ENCODE results near the gene NFIX. TPM values are rescaled to one million over a fixed set of nuclear protein-coding genes. Genes with fewer than 3 reads are reported as not detected.

Gene NFIX
- total and polyA plus RNA-seq, 2 donors (not counting 3 experiments of a cell fraction or from before 2014, with no cell fraction given) = 9.8 to 37.7 TPM

DNA sequence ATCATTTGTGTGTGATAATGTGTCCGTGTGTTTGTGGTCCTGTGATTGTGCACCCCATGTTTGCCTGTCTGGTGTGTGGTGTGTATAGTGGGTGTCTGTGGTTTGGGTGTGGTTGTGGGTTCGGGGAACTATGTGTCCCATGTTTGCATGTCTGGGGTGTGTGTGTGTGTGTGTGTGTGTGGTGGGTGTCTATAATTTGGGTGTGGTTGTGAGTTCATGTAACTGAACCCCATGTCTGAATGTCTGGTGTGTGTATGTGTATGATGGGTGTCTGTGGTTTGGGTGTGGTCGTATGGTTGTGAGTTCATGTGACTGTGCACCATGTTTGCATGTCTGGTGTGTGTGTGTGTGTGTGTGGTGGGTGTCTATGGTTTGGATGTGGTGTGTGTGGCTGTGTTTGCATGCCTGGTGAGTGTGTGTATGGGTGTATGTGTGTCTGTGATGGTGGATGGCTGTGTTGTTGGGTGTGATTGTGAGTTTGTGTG lies 11.1 kb upstream of the NFIX start:
- no peaks in the 10 kb centered on the region for H3K9me1 ChIP-seq (replicated peaks; ENCODE audit: control insufficient read depth, extremely low read depth, insufficient read depth, low read length)
- no peak overlapping the region for H3K4me2 ChIP-seq (ENCODE audit: insufficient read depth, low read length)
- intact Hi-C loops (cut with micrococcal nuclease) = no loop called here
- no peaks in the 10 kb centered on the region for H4K20me1 ChIP-seq (replicated peaks; ENCODE audit: control insufficient read depth, extremely low read depth, insufficient read depth, low read length)
- H3K36me3 ChIP-seq (ENCODE audit: control insufficient read depth in 2 of 2, extremely low read depth in 1 of 2, insufficient read depth in 2 of 2, low read length in 2 of 2) = no peaks in the 10 kb centered on the region
- no peak overlapping the region for H3K27ac ChIP-seq (ENCODE audit: insufficient read depth, low read depth, low read length)
- POLR2A ChIA-PET = no interaction called here
- no peak for DNase-seq (ENCODE audit: low read depth, low spot score)
- FAIRE-seq = no peak
- no peaks in the 10 kb centered on the region for H3K79me2 ChIP-seq (ENCODE audit: control insufficient read depth, insufficient read depth, low read length)
- no TSS peak for BruUV-seq (replicated peaks)
- peaks cover 2% of the 10 kb centered on the region for H3K4me1 ChIP-seq (ENCODE audit: control insufficient read depth, extremely low read depth, insufficient read depth, low read length)
- no peaks in the 10 kb centered on the region for H3K9me3 ChIP-seq (replicated peaks; ENCODE audit: control insufficient read depth, insufficient read depth, low read length)
- no peaks in the 10 kb centered on the region for H3K27me3 ChIP-seq (ENCODE audit: control insufficient read depth in 2 of 2, insufficient read depth in 2 of 2, low read length in 2 of 2)
- no peak overlapping the region for H2AFZ ChIP-seq (ENCODE audit: low read depth, low read length)
- H3K4me3 ChIP-seq (replicated peaks in 1 of 3; ENCODE audit: insufficient read depth in 1 of 3, low read depth in 1 of 3, low read length in 3 of 3) = no peak overlapping the region
- TF ChIP-seq POLR2AphosphoS5 (IDR thresholded peaks at IDR 0.05; ENCODE audit: insufficient read depth, low read depth, low read length) (no peak), GATA2 (IDR thresholded peaks at IDR 0.05; ENCODE audit: insufficient read depth, insufficient read length, low read depth, low read length) (no peak), FOS (IDR thresholded peaks at IDR 0.05; ENCODE audit: borderline replicate concordance, insufficient read depth, low read length) (no peak), JUN (IDR thresholded peaks at IDR 0.05; ENCODE audit: borderline replicate concordance, insufficient read depth, insufficient read length, low read depth) (no peak), POLR2A (IDR thresholded peaks at IDR 0.05; ENCODE audit: low read depth, low read length) (no peak)
- TF ChIP-seq, protein P1, sequence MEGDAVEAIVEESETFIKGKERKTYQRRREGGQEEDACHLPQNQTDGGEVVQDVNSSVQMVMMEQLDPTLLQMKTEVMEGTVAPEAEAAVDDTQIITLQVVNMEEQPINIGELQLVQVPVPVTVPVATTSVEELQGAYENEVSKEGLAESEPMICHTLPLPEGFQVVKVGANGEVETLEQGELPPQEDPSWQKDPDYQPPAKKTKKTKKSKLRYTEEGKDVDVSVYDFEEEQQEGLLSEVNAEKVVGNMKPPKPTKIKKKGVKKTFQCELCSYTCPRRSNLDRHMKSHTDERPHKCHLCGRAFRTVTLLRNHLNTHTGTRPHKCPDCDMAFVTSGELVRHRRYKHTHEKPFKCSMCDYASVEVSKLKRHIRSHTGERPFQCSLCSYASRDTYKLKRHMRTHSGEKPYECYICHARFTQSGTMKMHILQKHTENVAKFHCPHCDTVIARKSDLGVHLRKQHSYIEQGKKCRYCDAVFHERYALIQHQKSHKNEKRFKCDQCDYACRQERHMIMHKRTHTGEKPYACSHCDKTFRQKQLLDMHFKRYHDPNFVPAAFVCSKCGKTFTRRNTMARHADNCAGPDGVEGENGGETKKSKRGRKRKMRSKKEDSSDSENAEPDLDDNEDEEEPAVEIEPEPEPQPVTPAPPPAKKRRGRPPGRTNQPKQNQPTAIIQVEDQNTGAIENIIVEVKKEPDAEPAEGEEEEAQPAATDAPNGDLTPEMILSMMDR (IDR thresholded peaks at IDR 0.05; ENCODE audit: extremely low read depth in 1 of 2, insufficient read depth in 1 of 2, low read depth in 1 of 2, low read length in 2 of 2) = no peak
- dilution Hi-C loops (cut with MboI; ENCODE audit: extremely low pct_ligation_motif_present, low sequenced_read_pairs) = no loop called here
- no peak overlapping the region for H3K9ac ChIP-seq (replicated peaks; ENCODE audit: extremely low read depth, insufficient read depth, low read length)
- CTCF ChIA-PET = interaction anchor here (0.6 to 13.4 kb wide), 11 partner anchors 9 to 109 kb away, joined by 3 to 543 read pairs (median 7); partner anchors contain the start of gene NFIX

DNA sequence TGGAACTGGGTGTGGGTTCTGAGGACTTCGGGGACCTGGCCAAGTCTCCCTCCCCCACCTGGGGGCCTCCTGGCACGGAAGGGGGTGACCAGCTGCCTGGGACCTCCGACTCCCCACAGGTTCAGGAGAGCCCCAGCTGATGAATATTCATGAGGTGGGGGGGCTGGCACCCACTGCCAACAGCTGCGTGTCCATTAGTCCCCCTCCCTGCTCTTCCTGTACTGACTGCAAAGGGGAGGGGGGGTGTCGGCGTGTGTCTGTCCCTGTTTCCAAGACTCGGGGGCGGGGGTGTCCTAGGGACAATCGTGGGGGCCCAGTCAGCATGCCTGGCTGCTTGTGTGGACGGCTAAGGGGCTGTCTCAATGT lies 10.6 kb upstream of the NFIX start:
- Histone ChIP-seq H3K27me3 (ENCODE audit: control insufficient read depth in 2 of 2, insufficient read depth in 2 of 2, low read length in 2 of 2) (no peaks in the 10 kb centered on the region), H3K79me2 (ENCODE audit: control insufficient read depth, insufficient read depth, low read length) (no peaks in the 10 kb centered on the region), H2AFZ (ENCODE audit: low read depth, low read length) (no peak overlapping the region), H3K4me3 (replicated peaks in 1 of 3; ENCODE audit: insufficient read depth in 1 of 3, low read depth in 1 of 3, low read length in 3 of 3) (no peak overlapping the region), H4K20me1 (replicated peaks; ENCODE audit: control insufficient read depth, extremely low read depth, insufficient read depth, low read length) (no peaks in the 10 kb centered on the region), H3K4me2 (ENCODE audit: insufficient read depth, low read length) (no peak overlapping the region), H3K9ac (replicated peaks; ENCODE audit: extremely low read depth, insufficient read depth, low read length) (no peak overlapping the region), H3K36me3 (ENCODE audit: control insufficient read depth in 2 of 2, extremely low read depth in 1 of 2, insufficient read depth in 2 of 2, low read length in 2 of 2) (no peaks in the 10 kb centered on the region), H3K9me3 (replicated peaks; ENCODE audit: control insufficient read depth, insufficient read depth, low read length) (no peaks in the 10 kb centered on the region), H3K27ac (ENCODE audit: insufficient read depth, low read depth, low read length) (no peak overlapping the region), H3K4me1 (ENCODE audit: control insufficient read depth, extremely low read depth, insufficient read depth, low read length) (peaks cover 2% of the 10 kb centered on the region), H3K9me1 (replicated peaks; ENCODE audit: control insufficient read depth, extremely low read depth, insufficient read depth, low read length) (no peaks in the 10 kb centered on the region)
- DNase-seq (ENCODE audit: low read depth, low spot score) (no peak), FAIRE-seq (no peak)
- TF ChIP-seq EZH2 (IDR thresholded peaks at IDR 0.05; ENCODE audit: borderline replicate concordance, low read depth, low read length, severe bottlenecking) (no peak), JUN (IDR thresholded peaks at IDR 0.05; ENCODE audit: borderline replicate concordance, insufficient read depth, insufficient read length, low read depth) (no peak), GATA2 (IDR thresholded peaks at IDR 0.05; ENCODE audit: insufficient read depth, insufficient read length, low read depth, low read length) (no peak), POLR2AphosphoS5 (IDR thresholded peaks at IDR 0.05; ENCODE audit: insufficient read depth, low read depth, low read length) (no peak), FOS (IDR thresholded peaks at IDR 0.05; ENCODE audit: borderline replicate concordance, insufficient read depth, low read length) (no peak), POLR2A (IDR thresholded peaks at IDR 0.05; ENCODE audit: low read depth, low read length) (no peak), MYC (IDR thresholded peaks at IDR 0.05; ENCODE audit: low read depth, low read length) (no peak)
- TF ChIP-seq, protein P2, sequence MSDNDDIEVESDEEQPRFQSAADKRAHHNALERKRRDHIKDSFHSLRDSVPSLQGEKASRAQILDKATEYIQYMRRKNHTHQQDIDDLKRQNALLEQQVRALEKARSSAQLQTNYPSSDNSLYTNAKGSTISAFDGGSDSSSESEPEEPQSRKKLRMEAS (IDR thresholded peaks at IDR 0.05; ENCODE audit: insufficient read depth, insufficient read length) = no peak
- TF ChIP-seq, protein P1 (IDR thresholded peaks at IDR 0.05; ENCODE audit: extremely low read depth in 1 of 2, insufficient read depth in 1 of 2, low read depth in 1 of 2, low read length in 2 of 2) = no peak
- BruUV-seq (replicated peaks) = no TSS peak
- ChIA-PET POLR2A (no interaction called here), CTCF (interaction anchor here (0.9 to 13.4 kb wide), 10 partner anchors 8 to 109 kb away, joined by 3 to 543 read pairs (median 6); no protein-coding TSS in a partner anchor)
- intact Hi-C loops (cut with micrococcal nuclease) (no loop called here), dilution Hi-C loops (cut with MboI; ENCODE audit: extremely low pct_ligation_motif_present, low sequenced_read_pairs) (no loop called here)

Data from endothelial cell of umbilical vein (primary cell).